ENCODE data around the gene HTT. TPM values are rescaled to one million over a fixed set of nuclear protein-coding genes. Genes with fewer than 3 reads are reported as not detected.

Gene HTT
- total and polyA plus RNA-seq, 9 of the 15 experiments (the other 6 are each of a cell fraction or from before 2014, with no cell fraction given): 0.66 to 31.6 (median 14.7) TPM

- TF ChIP-seq CBFA2T2 (conservative IDR thresholded peaks at IDR 0.05) (peak; percentile 74), TEAD4 (IDR thresholded peaks at IDR 0.05; ENCODE audit: low read length) (peak; percentile 67), TEAD4 (CRISPR knock-in tag; IDR thresholded peaks at IDR 0.05; ENCODE audit: borderline replicate concordance) (no peak), TCF7 (IDR thresholded peaks at IDR 0.05; ENCODE audit: borderline replicate concordance) (no peak), EWSR1 (IDR thresholded peaks at IDR 0.05; ENCODE audit: borderline replicate concordance, low read depth, partially characterized antibody) (no peak), ARID1B (IDR thresholded peaks at IDR 0.05) (peak; percentile 67; the same call in 1 of the 2 replicates), TRIM24 (IDR thresholded peaks at IDR 0.05) (peak in 1 of 2 experiments; percentile 19; a peak in 1 of 4 replicates), MCM2 (IDR thresholded peaks at IDR 0.05; ENCODE audit: low read depth) (no peak), ZNF830 (CRISPR knock-in tag; IDR thresholded peaks at IDR 0.05) (no peak), ZNF431 (CRISPR knock-in tag; IDR thresholded peaks at IDR 0.05) (no peak), CTCF (IDR thresholded peaks at IDR 0.05 in 2 of 3, conservative IDR thresholded peaks at IDR 0.05 in 1 of 3; ENCODE audit: insufficient read depth in 2 of 3, low read depth in 1 of 3, low read length in 3 of 3) (no peak), FOSL1 (tag; conservative IDR thresholded peaks at IDR 0.05) (peak; percentile 51), NUFIP1 (IDR thresholded peaks at IDR 0.05; ENCODE audit: partially characterized antibody) (no peak), GMEB1 (CRISPR knock-in tag; IDR thresholded peaks at IDR 0.05) (no peak), TBL1XR1 (IDR thresholded peaks at IDR 0.05; ENCODE audit: low read length in 2 of 2) (no peak), IRF9 (tag; IDR thresholded peaks at IDR 0.05) (no peak), ZBTB26 (CRISPR knock-in tag; IDR thresholded peaks at IDR 0.05) (no peak), HNRNPL (IDR thresholded peaks at IDR 0.05; ENCODE audit: low read depth, low read length) (no peak), ZNF511 (CRISPR knock-in tag; IDR thresholded peaks at IDR 0.05) (no peak), ZNF408 (CRISPR knock-in tag; IDR thresholded peaks at IDR 0.05; ENCODE audit: low read depth) (no peak), IFI16 (CRISPR knock-in tag; IDR thresholded peaks at IDR 0.05) (no peak), ZKSCAN3 (CRISPR knock-in tag; IDR thresholded peaks at IDR 0.05) (no peak)
Measured at GRCh38 chr4:3168029-3168428, 93.5 kb downstream of the HTT start (continued).
